Left lobe of liver (tissue), 2 donors: ENCODE data around the gene PABPC1L2B. TPM values are rescaled to one million over a fixed set of nuclear protein-coding genes. Genes with fewer than 3 reads are reported as not detected.
"Not testable (repeated sequence)": the region's sequence is repeated elsewhere in the genome, so short reads cannot be mapped to it uniquely, and the experiment has no call there.

ENCODE experiments used
- ATAC-seq: fragments of 200-7000 bp; cut with Tn5 transposase; one replicate; pipeline ENCODE4 v1.9.1; 2020; ENCODE audit warnings: mild to moderate bottlenecking, moderate library complexity
- DNase-seq: peaks from one replicate; pipeline ENCODE4 v3.0.0-alpha.2; 2020; ENCODE audit warnings: low spot score
- total RNA-seq: library from RNA; stranded (reverse); gene quantifications from one replicate; pipeline ENCODE4 v1.2.1, GENCODE V29; 2021
- donor health status: DM: no; HTN: no; CAD: no; lungs with moderate emphysema.
- donor health status: DM: no; HTN: yes; CAD: no.

Gene PABPC1L2B
- not detected for total RNA-seq

GRCh38 chrX:73002733-73003132, at the start of gene PABPC1L2B:
PABPC1L2B (plus strand) TSS chrX:73002939; CDS start chrX:73003643, 704 bp downstream.
- ATAC-seq, DNase-seq: not testable (repeated sequence)

GRCh38 chrX:72959971-72960370, 42.8 kb upstream of the PABPC1L2B start:
- not testable (repeated sequence) for ATAC-seq

GRCh38 chrX:72971859-72972258, 30.9 kb upstream of the PABPC1L2B start:
- ATAC-seq, DNase-seq: not testable (repeated sequence)

More at GRCh38 chrX:72959971-72960370, 42.8 kb upstream of the PABPC1L2B start:
- not testable (repeated sequence) for DNase-seq

GRCh38 chrX:72974885-72975284, 27.9 kb upstream of the PABPC1L2B start:
- peak; percentile 66 for ATAC-seq
- DNase-seq, result not testable (repeated sequence)

- not testable (repeated sequence) for ATAC-seq, DNase-seq
These were observed 21.8 kb upstream of the PABPC1L2B start for GRCh38 chrX:72980894-72981469.

GRCh38 chrX:73004032-73004431, 1.3 kb downstream of the PABPC1L2B start:
- not testable (repeated sequence) for ATAC-seq, DNase-seq

GRCh38 chrX:73021361-73022092, 18.8 kb downstream of the PABPC1L2B start:
- DNase-seq (no peak), ATAC-seq (no peak)

- not testable (repeated sequence) for ATAC-seq, DNase-seq
These were observed 19.3 kb downstream of the PABPC1L2B start for GRCh38 chrX:73022093-73022445.

GRCh38 chrX:73028876-73029275, 26.1 kb downstream of the PABPC1L2B start:
- DNase-seq (no peak), ATAC-seq (no peak)

Other genes starting within 250 kb of the PABPC1L2B start
- not detected for gene DMRTC1B, start 226.0 kb upstream of the PABPC1L2B start, total RNA-seq
- not detected for gene FAM236B, start 220.3 kb upstream of the PABPC1L2B start, total RNA-seq
- gene FAM236D, start 194.7 kb upstream of the PABPC1L2B start, total RNA-seq, result not detected
- not detected for gene FAM236C, start 90.3 kb upstream of the PABPC1L2B start, total RNA-seq
- not detected for gene FAM236A, start 64.7 kb upstream of the PABPC1L2B start, total RNA-seq
- not detected for gene DMRTC1, start 59.1 kb upstream of the PABPC1L2B start, total RNA-seq
- gene PABPC1L2A, start 76.6 kb downstream of the PABPC1L2B start, total RNA-seq, result not detected
- 0.55 TPM for gene NAP1L2, start 211.9 kb downstream of the PABPC1L2B start, total RNA-seq